Heart right ventricle (tissue), 16 donors: ENCODE data around the gene PDE2A. TPM values are rescaled to one million over a fixed set of nuclear protein-coding genes. Genes with fewer than 3 reads are reported as not detected.

ENCODE experiments used
- ATAC-seq, 8 donors: fragments of 200-7000 bp; cut with Tn5 transposase; one replicate each; pipeline ENCODE4 v1.9.1; 2020; ENCODE audit warnings: mild to moderate bottlenecking in 8 of 8, moderate library complexity in 8 of 8, moderate number of reproducible peaks in 1 of 8
- DNase-seq, 2 donors: peaks; one replicate each; pipeline ENCODE4 v3.0.0-alpha.2; 2020
- H3K27ac ChIP-seq, 10 donors: fragments of 200-600 bp; sonication (generic) in 2 of 10; one replicate each; pipeline versions ENCODE4 v1.5.0 to v1.8.0; 2020 to 2022; ENCODE audit warnings: mild to moderate bottlenecking in 3 of 10
- H3K27me3 ChIP-seq, 7 donors: fragments of 200-600 bp; one replicate each; pipeline ENCODE4 v1.8.0; 2021 to 2022; ENCODE audit warnings: mild to moderate bottlenecking in 2 of 7
- H3K36me3 ChIP-seq, 9 donors: fragments of 200-600 bp; sonication (generic) in 1 of 9; one replicate each; pipeline versions ENCODE4 v1.5.0 to v1.8.0; 2020 to 2022; ENCODE audit warnings: mild to moderate bottlenecking in 2 of 9
- H3K4me1 ChIP-seq, 9 donors: fragments of 200-600 bp; sonication (generic) in 1 of 9; one replicate each; pipeline versions ENCODE4 v1.5.0 to v1.8.0; 2020 to 2022; ENCODE audit warnings: mild to moderate bottlenecking in 4 of 9
- H3K4me3 ChIP-seq, 10 donors: fragments of 200-600 bp; sonication (generic) in 2 of 10; one replicate each; pipeline versions ENCODE4 v1.5.0 to v1.8.0; 2020 to 2022; ENCODE audit warnings: mild to moderate bottlenecking in 7 of 10, moderate library complexity in 2 of 10
- H3K9me3 ChIP-seq, 11 donors: fragments of 200-600 bp in 10 of 11; sonication (generic) in 2 of 11; one replicate each; pipeline versions ENCODE4 v1.5.0 to v1.8.0; 2013 to 2022; ENCODE audit warnings: mild to moderate bottlenecking in 2 of 11, control low read depth in 1 of 11, moderate library complexity in 1 of 11
- CTCF ChIP-seq, 9 donors: fragments of 200-600 bp; sonication (generic) in 2 of 9; IDR thresholded peaks; one replicate each; pipeline versions ENCODE4 v1.5.0 to v1.8.0; 2021 to 2022; ENCODE audit warnings: antibody characterized with exemption in 9 of 9, mild to moderate bottlenecking in 5 of 9, moderate library complexity in 1 of 9
- WGBS, 2 donors: extraction: QIAGEN DNeasy Blood & Tissue Kit; methylation state at CpG; one replicate each; pipeline ENCODE4 v1.1.7; 2013; ENCODE audit warnings: inconsistent platforms in 1 of 2; 5-methylcytosine and 5-hydroxymethylcytosine counted together
- intact Hi-C, 10 donors: fragments of 100-400 bp; cut with DNase I; formaldehyde crosslinking; loops; one replicate each; pipeline versions ENCODE4 v1.11.1 to v1.14.2; 2022
- polyA plus RNA-seq, 2 donors: library from polyadenylated mRNA; stranded (reverse); fragments of 200-250 nt; gene quantifications; one replicate each; pipeline ENCODE4 v1.2.3, GENCODE V29; 2013
- total RNA-seq, 10 donors: library from RNA; stranded (reverse); fragmentation: NEBNext Ultra II Directional in 3 of 10; extraction: Animal tissue kit (Norgen Biotek cat#: 25700) in 3 of 10; gene quantifications; one replicate each; pipeline versions ENCODE4 v1.2.1 to v1.2.4, GENCODE V29; 2021 to 2023
- donor health status: Arrhythmogenic right ventricular cardiomyopathy.
- donor health status: ischemic (EF 13 %, LVEDD 7.1; RV severe dilation, severe dysfunction).
- donor health status: healthy with polysubstance abuse.
- donor health status: DM: no; HTN: yes; CAD: no.
- donor health status: DM: no; HTN: no; CAD: no.
- donor health status: ischemic (EF 25% LVEDD 6.9; RV normal size, moderate dysfunction).
- donor health status: ischemic (EF 25% LVEDD 5.7; RV mildly dilated, moderate dysfunction).
- donor health status: healthy.
- donor health status: DM: yes; HTN: yes; CAD: no.
- donor health status: Ischemic cardiomyopathy.
- donor health status: ischemic (EF 35%, LVEDD 5.7; RV mildly dilated, moderate dysfunction).
- donor health status: nonischemic (EF 11% LVEDD 7.7; RV severe dilation, severe dysfunction).
- donor health status: DM: yes; HTN: yes; CAD: no.
- donor health status: PGD.
- donor health status: ischemic (EF 29% LVEDD 5.4; RV normal size, mild dysfunction).
- donor health status: nonischemic (EF 23%, LVEDD 6.1; RV moderate dilation, normal function).

Gene PDE2A
- total and polyA plus RNA-seq, 12 donors, result 10.4 to 47.6 (median 30.2) TPM

DNA sequence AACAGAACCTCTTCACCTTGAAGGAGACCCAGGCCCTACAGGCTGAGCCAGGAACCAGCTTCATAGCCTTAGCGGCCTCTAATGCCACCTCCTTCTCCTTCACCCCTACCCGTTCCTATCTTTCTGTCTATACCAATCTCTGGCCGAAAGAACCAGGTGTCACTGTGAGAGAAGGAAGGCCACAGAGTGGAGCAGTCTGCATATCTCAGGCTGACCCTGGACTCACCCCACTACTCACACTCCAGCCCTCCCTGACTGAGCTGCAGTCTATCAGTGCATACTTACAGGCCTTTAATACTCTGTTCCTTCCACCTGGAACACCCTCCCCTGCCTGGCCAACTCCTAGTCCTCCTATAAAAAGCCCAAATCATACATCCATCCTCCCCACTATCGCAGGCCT, 45.3 kb upstream of the PDE2A start:
- intact Hi-C loops, result no loop called here
- Histone ChIP-seq H3K9me3 (no peaks in the 10 kb centered on the region), H3K4me3 (peak overlapping the region in 8 of 10 donors; percentile 14 to 88 (median 78)), H3K36me3 (peaks cover 0 to 57% (median 0%) of the 10 kb centered on the region in 9 donors), H3K27ac (peak overlapping the region; percentile 57 to 99 (median 93)), H3K4me1 (peaks cover 22 to 92% (median 75%) of the 10 kb centered on the region in 9 donors), H3K27me3 (no peaks in the 10 kb centered on the region)
- no peak for TF ChIP-seq CTCF (IDR thresholded peaks at IDR 0.05)
- DNase-seq (no peak), ATAC-seq (peak in 2 of 8 donors; percentile 9 to 11)
- WGBS, 2 donors, result 42 to 54% methylated on average over 4 of the region's 4 CpGs

DNA sequence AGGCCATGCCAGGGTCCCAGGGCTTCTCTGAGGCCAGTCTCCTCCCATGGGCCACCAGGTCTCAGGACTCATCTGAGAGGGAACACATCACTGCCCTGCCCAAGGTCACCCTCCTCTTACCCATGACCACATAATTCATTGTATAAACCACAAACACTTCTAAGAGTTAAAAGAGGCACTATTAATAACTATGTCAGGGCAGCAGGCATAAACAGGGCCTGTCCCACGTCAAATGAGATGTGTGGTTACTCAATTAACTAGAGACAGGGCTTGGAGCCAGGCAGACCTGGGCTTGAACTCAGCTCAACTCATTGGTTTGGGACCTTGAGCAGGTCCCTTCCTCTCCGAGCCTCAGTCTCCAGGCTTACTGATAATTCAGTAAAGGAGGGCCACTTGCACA, 44.9 kb upstream of the PDE2A start:
- no peak for TF ChIP-seq CTCF (IDR thresholded peaks at IDR 0.05)
- Histone ChIP-seq H3K27me3 (no peaks in the 10 kb centered on the region), H3K4me3 (peak overlapping the region in 7 of 10 donors; percentile 14 to 88 (median 72)), H3K36me3 (peaks cover 0 to 57% (median 0%) of the 10 kb centered on the region in 9 donors), H3K9me3 (no peaks in the 10 kb centered on the region), H3K27ac (peak overlapping the region; percentile 57 to 99 (median 93)), H3K4me1 (peaks cover 22 to 91% (median 76%) of the 10 kb centered on the region in 9 donors)
- ATAC-seq (peak; percentile 5 to 61 (median 44)), DNase-seq (peak; percentile 61 to 65)
- WGBS, 2 donors, result 12 to 15% methylated on average over 2 of the region's 2 CpGs
- intact Hi-C loops, result no loop called here

- Histone ChIP-seq H3K4me3 (peak overlapping the region in 1 of 10 donors; percentile 85), H3K27ac (peak overlapping the region in 9 of 10 donors; percentile 8 to 99 (median 93)), H3K36me3 (peaks cover 0 to 64% (median 0%) of the 10 kb centered on the region in 9 donors), H3K4me1 (peaks cover 22 to 96% (median 77%) of the 10 kb centered on the region in 9 donors), H3K9me3 (no peaks in the 10 kb centered on the region), H3K27me3 (no peaks in the 10 kb centered on the region)
- no peak for TF ChIP-seq CTCF (IDR thresholded peaks at IDR 0.05)
- no peak for ATAC-seq
- no peak for DNase-seq
- intact Hi-C loops, result no loop called here
- 77 to 78% methylated on average over 9 of the region's 9 CpGs for WGBS, 2 donors
These were observed 43.9 kb upstream of the PDE2A start for GRCh38 chr11:72718101-72718501.

- ATAC-seq (no peak), DNase-seq (no peak)
- no peak for TF ChIP-seq CTCF (IDR thresholded peaks at IDR 0.05)
- Histone ChIP-seq H3K4me1 (peaks cover 26 to 94% (median 82%) of the 10 kb centered on the region in 9 donors), H3K27me3 (no peaks in the 10 kb centered on the region), H3K4me3 (no peak overlapping the region), H3K9me3 (no peaks in the 10 kb centered on the region), H3K27ac (peak overlapping the region in 5 of 10 donors; percentile 15 to 99 (median 35)), H3K36me3 (peaks cover 0 to 75% (median 0%) of the 10 kb centered on the region in 9 donors)
- 84 to 86% methylated on average over 14 of the region's 14 CpGs for WGBS, 2 donors
- intact Hi-C loops, result no loop called here
These were observed 42.7 kb upstream of the PDE2A start for GRCh38 chr11:72716788-72717435.
